Upper lobe of left lung (tissue), 4 donors: Measurements from ENCODE around the gene EPB41L4B.

Experiments
- CTCF ChIP-seq, 6 experiments: fragments of 450-650 bp in 4 of 6; fragments of 200-600 bp in 2 of 6; sonication (generic) in 2 of 6; IDR thresholded peaks; one replicate each; pipeline ENCODE4 v1.5.1; 2016 to 2019; ENCODE audit warnings: antibody characterized with exemption in 6 of 6
- POLR2AphosphoS5 ChIP-seq, 2 donors: sonication (generic); formaldehyde crosslinking; IDR thresholded peaks; one replicate each; pipeline ENCODE4 v1.5.1; 2017; ENCODE audit warnings: antibody characterized with exemption in 2 of 2

- TF ChIP-seq CTCF (IDR thresholded peaks at IDR 0.05) (no peak), POLR2AphosphoS5 (IDR thresholded peaks at IDR 0.05) (no peak)
These were observed 106.4 kb downstream of the EPB41L4B start for GRCh38 chr9:109214414-109214813.
